Panc1 (cell line): ENCODE data around the gene EPOP. TPM values are rescaled to one million over a fixed set of nuclear protein-coding genes. Genes with fewer than 3 reads are reported as not detected.

Experiments used
- ATAC-seq: fragments of 200-7000 bp; cut with Tn5 transposase; 2 replicates; pipeline ENCODE4 v1.9.1; 2020; ENCODE audit warnings: mild to moderate bottlenecking, moderate library complexity
- BruUV-seq: library from RNA; stranded (reverse); fragments of 400-500 nt; replicated peaks from 2 replicates; lab custom pipeline; 2021; lab: Mats Ljungman, UMichigan
- CTCF ChIA-PET: fragments of 300-600 bp; sonication (Branson Sonifier 250); formaldehyde crosslinking; loops from one replicate; lab custom pipeline; 2022; ENCODE audit warnings: antibody characterized with exemption; lab: Charles Lee
- POLR2A ChIA-PET: fragments of 300-600 bp; sonication (Branson Sonifier 250); formaldehyde crosslinking; loops from one replicate; lab custom pipeline; 2022; ENCODE audit warnings: antibody characterized with exemption; lab: Charles Lee
- DNase-seq: peaks from one replicate; pipeline ENCODE4 v3.0.0-alpha.2; 2010; ENCODE audit warnings: low read depth, low spot score
- H3K27ac ChIP-seq: 2 replicates; pipeline ENCODE4 v1.5.1; 2011; ENCODE audit warnings: mild to moderate bottlenecking, low read length, inconsistent platforms
- H3K27me3 ChIP-seq: fragments of 200-500 bp; sonication (Bioruptor generic); 2 replicates; pipeline ENCODE4 v1.6.0; 2014; ENCODE audit warnings: low read length, inconsistent platforms; ENCODE audit not compliant: control insufficient read depth, insufficient read depth
- H3K36me3 ChIP-seq: fragments of 200-500 bp; sonication (Bioruptor generic); 2 replicates; pipeline ENCODE4 v1.5.1; 2014; ENCODE audit warnings: inconsistent platforms, mild to moderate bottlenecking, low read length, moderate library complexity; ENCODE audit not compliant: control insufficient read depth, insufficient read depth
- H3K4me1 ChIP-seq: 2 replicates; pipeline ENCODE4 v1.5.1; 2011; ENCODE audit warnings: inconsistent platforms, mild to moderate bottlenecking, low read length, moderate library complexity; ENCODE audit not compliant: control insufficient read depth, insufficient read depth
- H3K4me3 ChIP-seq, 2 experiments: 2 replicates each; pipeline ENCODE4 v1.5.1; 2011 to 2012; ENCODE audit warnings: low read depth in 2 of 2, low read length in 2 of 2, mild to moderate bottlenecking in 2 of 2, inconsistent platforms in 1 of 2, moderate library complexity in 1 of 2
- H3K9me3 ChIP-seq: fragments of 200-500 bp; sonication (Bioruptor generic); 2 replicates; pipeline ENCODE4 v1.5.1; 2014; ENCODE audit warnings: low read depth, mild to moderate bottlenecking, inconsistent platforms, low read length, moderate library complexity; ENCODE audit not compliant: control insufficient read depth, insufficient read depth
- POLR2AphosphoS5 ChIP-seq: IDR thresholded peaks from 2 replicates; pipeline ENCODE4 v1.6.1; 2012; ENCODE audit warnings: mild to moderate bottlenecking, low read depth, low read length, moderate library complexity
- SIN3A ChIP-seq: IDR thresholded peaks from 2 replicates; pipeline ENCODE4 v1.6.1; 2012; ENCODE audit warnings: low read depth, mild to moderate bottlenecking, low read length, moderate library complexity, borderline replicate concordance; ENCODE audit not compliant: insufficient read depth
- TCF7L2 ChIP-seq: IDR thresholded peaks from 2 replicates; pipeline ENCODE4 v1.6.1; 2011; ENCODE audit warnings: mild to moderate bottlenecking, low read depth, low read length, inconsistent platforms
- in situ Hi-C: cut with HindIII; loops from 2 replicates; pipeline ENCODE4 v1.10.0; 2016; ENCODE audit warnings: low sequenced_read_pairs, low pct_unique_long_range_greater_than_20kb
- intact Hi-C: fragments of 100-400 bp; cut with micrococcal nuclease; formaldehyde crosslinking; loops from one replicate; pipeline ENCODE4 v1.10.0; 2022; ENCODE audit not compliant: unreplicated experiment
- total RNA-seq: library from RNA; stranded (reverse); gene quantifications from one replicate; pipeline ENCODE4 v1.2.1, GENCODE V29; 2021; ENCODE audit not compliant: unreplicated experiment
- TF ChIP-seq, protein P1 (sequence below), 2 experiments: IDR thresholded peaks; 2 replicates each; pipeline ENCODE4 v1.6.1; 2011 to 2012; ENCODE audit warnings: low read depth in 2 of 2, control low read depth in 1 of 2, low read length in 1 of 2, mild to moderate bottlenecking in 1 of 2, moderate library complexity in 1 of 2; ENCODE audit not compliant: insufficient read depth in 1 of 2
- TF ChIP-seq, protein P2 (sequence below): fragments of 450-650 bp; IDR thresholded peaks from 2 replicates; pipeline ENCODE4 v1.5.1; 2017; ENCODE audit warnings: mild to moderate bottlenecking

The EPOP gene
- total RNA-seq, 1 experiment from 2014 or later, result 19.9 TPM

DNA sequence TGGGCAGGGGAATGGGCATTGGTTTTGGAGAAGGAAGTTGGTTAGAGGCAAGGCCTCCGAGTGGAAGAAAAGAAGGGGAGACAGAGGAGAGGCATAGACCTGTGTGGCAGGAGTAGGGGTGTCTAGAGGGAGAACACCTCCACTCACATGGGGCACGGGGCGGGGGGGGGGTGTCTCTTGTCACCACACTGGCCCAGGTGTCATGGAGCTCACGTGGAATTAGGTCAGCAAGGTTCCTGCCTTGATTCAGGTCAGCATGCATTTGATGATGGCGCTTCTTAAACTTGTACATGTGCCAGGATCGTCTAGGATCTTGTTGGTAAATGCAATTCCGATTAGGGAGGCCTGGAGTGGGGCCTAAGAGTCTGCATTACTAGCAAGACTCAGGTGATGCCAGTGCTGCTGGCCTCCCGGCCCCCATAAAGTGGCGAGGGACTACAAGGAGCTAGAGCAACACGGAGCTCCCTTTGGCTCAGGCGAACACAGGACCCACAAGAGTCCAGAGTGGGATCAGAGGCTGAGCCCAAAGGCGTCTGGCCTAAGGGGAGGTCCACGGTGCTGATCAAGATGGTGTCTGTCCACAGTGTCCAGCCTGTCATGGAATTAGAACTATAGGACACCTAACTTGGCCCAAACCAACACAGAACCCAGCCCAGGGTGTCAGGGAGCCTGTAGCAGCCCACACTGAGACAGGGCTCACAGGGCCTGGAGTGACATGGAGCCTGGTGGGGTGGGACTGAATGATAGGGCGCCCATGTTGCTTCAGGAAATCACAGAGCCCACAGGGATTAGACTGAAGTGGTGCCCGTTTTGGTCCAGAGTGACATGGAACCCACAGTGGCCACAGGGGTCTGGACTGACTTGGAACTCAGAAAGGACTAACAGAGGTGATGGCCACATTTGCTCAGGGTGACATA, 16.7 kb downstream of the EPOP start:
- no peaks in the 10 kb centered on the region for H3K4me1 ChIP-seq
- BruUV-seq, result no TSS peak
- in situ Hi-C loops (no loop called here), intact Hi-C loops (no loop called here)
- H3K27ac ChIP-seq, result no peak overlapping the region
- no peak for DNase-seq
- no peak for ATAC-seq
- TF ChIP-seq POLR2AphosphoS5 (no peak), SIN3A (no peak), TCF7L2 (no peak)
- TF ChIP-seq, protein P1, sequence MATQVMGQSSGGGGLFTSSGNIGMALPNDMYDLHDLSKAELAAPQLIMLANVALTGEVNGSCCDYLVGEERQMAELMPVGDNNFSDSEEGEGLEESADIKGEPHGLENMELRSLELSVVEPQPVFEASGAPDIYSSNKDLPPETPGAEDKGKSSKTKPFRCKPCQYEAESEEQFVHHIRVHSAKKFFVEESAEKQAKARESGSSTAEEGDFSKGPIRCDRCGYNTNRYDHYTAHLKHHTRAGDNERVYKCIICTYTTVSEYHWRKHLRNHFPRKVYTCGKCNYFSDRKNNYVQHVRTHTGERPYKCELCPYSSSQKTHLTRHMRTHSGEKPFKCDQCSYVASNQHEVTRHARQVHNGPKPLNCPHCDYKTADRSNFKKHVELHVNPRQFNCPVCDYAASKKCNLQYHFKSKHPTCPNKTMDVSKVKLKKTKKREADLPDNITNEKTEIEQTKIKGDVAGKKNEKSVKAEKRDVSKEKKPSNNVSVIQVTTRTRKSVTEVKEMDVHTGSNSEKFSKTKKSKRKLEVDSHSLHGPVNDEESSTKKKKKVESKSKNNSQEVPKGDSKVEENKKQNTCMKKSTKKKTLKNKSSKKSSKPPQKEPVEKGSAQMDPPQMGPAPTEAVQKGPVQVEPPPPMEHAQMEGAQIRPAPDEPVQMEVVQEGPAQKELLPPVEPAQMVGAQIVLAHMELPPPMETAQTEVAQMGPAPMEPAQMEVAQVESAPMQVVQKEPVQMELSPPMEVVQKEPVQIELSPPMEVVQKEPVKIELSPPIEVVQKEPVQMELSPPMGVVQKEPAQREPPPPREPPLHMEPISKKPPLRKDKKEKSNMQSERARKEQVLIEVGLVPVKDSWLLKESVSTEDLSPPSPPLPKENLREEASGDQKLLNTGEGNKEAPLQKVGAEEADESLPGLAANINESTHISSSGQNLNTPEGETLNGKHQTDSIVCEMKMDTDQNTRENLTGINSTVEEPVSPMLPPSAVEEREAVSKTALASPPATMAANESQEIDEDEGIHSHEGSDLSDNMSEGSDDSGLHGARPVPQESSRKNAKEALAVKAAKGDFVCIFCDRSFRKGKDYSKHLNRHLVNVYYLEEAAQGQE (IDR thresholded peaks at IDR 0.05; ENCODE audit: insufficient read depth in 1 of 2, low read depth in 2 of 2, low read length in 1 of 2), result no peak
- TF ChIP-seq, protein P2, sequence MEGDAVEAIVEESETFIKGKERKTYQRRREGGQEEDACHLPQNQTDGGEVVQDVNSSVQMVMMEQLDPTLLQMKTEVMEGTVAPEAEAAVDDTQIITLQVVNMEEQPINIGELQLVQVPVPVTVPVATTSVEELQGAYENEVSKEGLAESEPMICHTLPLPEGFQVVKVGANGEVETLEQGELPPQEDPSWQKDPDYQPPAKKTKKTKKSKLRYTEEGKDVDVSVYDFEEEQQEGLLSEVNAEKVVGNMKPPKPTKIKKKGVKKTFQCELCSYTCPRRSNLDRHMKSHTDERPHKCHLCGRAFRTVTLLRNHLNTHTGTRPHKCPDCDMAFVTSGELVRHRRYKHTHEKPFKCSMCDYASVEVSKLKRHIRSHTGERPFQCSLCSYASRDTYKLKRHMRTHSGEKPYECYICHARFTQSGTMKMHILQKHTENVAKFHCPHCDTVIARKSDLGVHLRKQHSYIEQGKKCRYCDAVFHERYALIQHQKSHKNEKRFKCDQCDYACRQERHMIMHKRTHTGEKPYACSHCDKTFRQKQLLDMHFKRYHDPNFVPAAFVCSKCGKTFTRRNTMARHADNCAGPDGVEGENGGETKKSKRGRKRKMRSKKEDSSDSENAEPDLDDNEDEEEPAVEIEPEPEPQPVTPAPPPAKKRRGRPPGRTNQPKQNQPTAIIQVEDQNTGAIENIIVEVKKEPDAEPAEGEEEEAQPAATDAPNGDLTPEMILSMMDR, result no peak
- no peaks in the 10 kb centered on the region for H3K36me3 ChIP-seq
- H3K9me3 ChIP-seq, result no peaks in the 10 kb centered on the region
- ChIA-PET POLR2A (interaction anchor here (0.7 kb wide), 1 partner anchor 124 kb away, joined by 4 read pairs; no protein-coding TSS in a partner anchor), CTCF (no interaction called here)
- H3K27me3 ChIP-seq, result no peaks in the 10 kb centered on the region
- no peak overlapping the region for H3K4me3 ChIP-seq

DNA sequence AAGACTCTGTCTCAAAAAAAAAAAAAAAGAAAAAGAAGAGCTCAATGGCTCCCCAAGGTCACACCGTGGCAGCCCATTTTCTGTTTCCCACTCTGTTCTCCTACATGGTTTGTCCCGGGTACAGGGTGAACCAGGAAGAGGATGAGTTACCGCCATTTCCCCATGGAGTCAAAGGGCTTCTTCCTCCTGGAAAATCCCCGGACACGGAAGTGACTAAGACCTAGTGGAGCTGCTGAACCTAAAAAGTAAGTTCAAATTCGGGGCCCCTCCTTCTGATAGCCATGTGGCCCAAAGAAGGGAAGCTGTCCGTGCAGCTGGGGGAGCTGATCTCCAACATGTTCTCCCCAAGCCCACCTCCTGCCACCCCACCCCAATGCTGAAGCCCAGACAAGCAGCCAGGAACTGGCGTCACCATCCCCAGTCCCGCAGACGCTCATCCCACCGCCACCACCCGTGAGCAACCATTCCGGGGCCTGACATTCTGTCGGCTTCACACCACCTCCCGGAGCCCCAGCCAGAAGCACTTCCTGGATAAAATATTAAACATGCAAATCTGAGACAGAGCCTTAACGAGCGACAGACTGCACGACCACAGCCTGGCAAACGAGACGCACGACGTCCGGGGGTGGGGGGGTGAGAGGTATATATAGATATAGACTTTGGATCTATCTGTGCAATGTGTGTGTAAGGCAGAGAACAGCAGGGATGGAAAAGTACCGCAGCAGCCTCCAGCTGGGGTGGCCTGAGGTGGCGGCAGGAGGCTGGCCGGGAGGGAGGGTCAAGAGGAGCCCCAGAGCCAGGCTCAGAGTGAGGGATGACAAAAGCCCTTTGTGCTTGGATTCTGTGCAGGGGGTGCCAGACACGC, 17.6 kb downstream of the EPOP start:
- in situ Hi-C loops (no loop called here), intact Hi-C loops (no loop called here)
- CTCF ChIA-PET, result no interaction called here

More for the DNA sequence above, 17.6 kb downstream of the EPOP start:
- no peak overlapping the region for H3K27ac ChIP-seq
- no peaks in the 10 kb centered on the region for H3K36me3 ChIP-seq
- TF ChIP-seq, protein P1 (IDR thresholded peaks at IDR 0.05; ENCODE audit: insufficient read depth in 1 of 2, low read depth in 2 of 2, low read length in 1 of 2), result no peak
- POLR2A ChIA-PET, result no interaction called here
- H3K4me3 ChIP-seq, result no peak overlapping the region
- DNase-seq, result no peak
- H3K9me3 ChIP-seq, result no peaks in the 10 kb centered on the region
- no peaks in the 10 kb centered on the region for H3K4me1 ChIP-seq
- no TSS peak for BruUV-seq
- no peaks in the 10 kb centered on the region for H3K27me3 ChIP-seq
- no peak for ATAC-seq
